NCI-H345 treated with DMSO at 0.1 percent for 48 hours (cell line): ENCODE results near the gene SMYD3.
"Not testable (repeated sequence)": the region's sequence is repeated elsewhere in the genome, so short reads cannot be mapped to it uniquely, and the experiment has no call there.

Experiments
- DNase-seq: peaks from one replicate; lab custom pipeline; 2025; ENCODE audit not compliant: unreplicated experiment; lab: John Stamatoyannopoulos, UW

The SMYD3 gene

GRCh38 chr1:245763873-245764331, 743.2 kb downstream of the SMYD3 start:
- DNase-seq: no peak

- no peak for DNase-seq
Measured at GRCh38 chr1:245762396-245762910, 744.6 kb downstream of the SMYD3 start.

GRCh38 chr1:245760301-245760700, 746.8 kb downstream of the SMYD3 start:
- no peak for DNase-seq

- DNase-seq: no peak
Measured at GRCh38 chr1:245754463-245754961, 752.6 kb downstream of the SMYD3 start.

- DNase-seq: no peak
Measured at GRCh38 chr1:245753807-245754206, 753.3 kb downstream of the SMYD3 start.

- DNase-seq: no peak
Measured at GRCh38 chr1:245752561-245752960, 754.5 kb downstream of the SMYD3 start.

GRCh38 chr1:245751726-245752470, 755.2 kb downstream of the SMYD3 start:
- DNase-seq: no peak

- DNase-seq: no peak
Measured at GRCh38 chr1:245751116-245751515, 756.0 kb downstream of the SMYD3 start.

- DNase-seq: no peak
Measured at GRCh38 chr1:245750261-245750660, 756.8 kb downstream of the SMYD3 start.

GRCh38 chr1:245749053-245749452, 758.0 kb downstream of the SMYD3 start:
- DNase-seq: no peak

- no peak for DNase-seq
Measured at GRCh38 chr1:245748646-245749045, 758.4 kb downstream of the SMYD3 start.

GRCh38 chr1:245748240-245748639, 758.8 kb downstream of the SMYD3 start:
- no peak for DNase-seq

GRCh38 chr1:245742896-245743295, 764.2 kb downstream of the SMYD3 start:
- no peak for DNase-seq

- not testable (repeated sequence) for DNase-seq
Measured at GRCh38 chr1:245740336-245740735, 766.7 kb downstream of the SMYD3 start.

- no peak for DNase-seq
Measured at GRCh38 chr1:245730801-245731200, 776.3 kb downstream of the SMYD3 start.

GRCh38 chr1:245728035-245728434, 779.0 kb downstream of the SMYD3 start:
- not testable (repeated sequence) for DNase-seq

- no peak for DNase-seq
Measured at GRCh38 chr1:245721488-245721887, 785.6 kb downstream of the SMYD3 start.

GRCh38 chr1:245718951-245719350, 788.1 kb downstream of the SMYD3 start:
- no peak for DNase-seq

- DNase-seq: no peak
Measured at GRCh38 chr1:245718123-245718522, 789.0 kb downstream of the SMYD3 start.

- DNase-seq: no peak
Measured at GRCh38 chr1:245717611-245718010, 789.5 kb downstream of the SMYD3 start.

- no peak for DNase-seq
Measured at GRCh38 chr1:245716561-245716960, 790.5 kb downstream of the SMYD3 start.

GRCh38 chr1:245715970-245716369, 791.1 kb downstream of the SMYD3 start:
- DNase-seq: no peak

GRCh38 chr1:245715291-245715701, 791.8 kb downstream of the SMYD3 start:
- DNase-seq: no peak
